ENCODE results near the gene GNG7. TPM values are rescaled to one million over a fixed set of nuclear protein-coding genes. Genes with fewer than 3 reads are reported as not detected.
"Not testable (repeated sequence)": the region's sequence is repeated elsewhere in the genome, so short reads cannot be mapped to it uniquely, and the experiment has no call there.

The GNG7 gene
- total RNA-seq, 1 donor from 2014 or later, result 0.14 TPM

DNA sequence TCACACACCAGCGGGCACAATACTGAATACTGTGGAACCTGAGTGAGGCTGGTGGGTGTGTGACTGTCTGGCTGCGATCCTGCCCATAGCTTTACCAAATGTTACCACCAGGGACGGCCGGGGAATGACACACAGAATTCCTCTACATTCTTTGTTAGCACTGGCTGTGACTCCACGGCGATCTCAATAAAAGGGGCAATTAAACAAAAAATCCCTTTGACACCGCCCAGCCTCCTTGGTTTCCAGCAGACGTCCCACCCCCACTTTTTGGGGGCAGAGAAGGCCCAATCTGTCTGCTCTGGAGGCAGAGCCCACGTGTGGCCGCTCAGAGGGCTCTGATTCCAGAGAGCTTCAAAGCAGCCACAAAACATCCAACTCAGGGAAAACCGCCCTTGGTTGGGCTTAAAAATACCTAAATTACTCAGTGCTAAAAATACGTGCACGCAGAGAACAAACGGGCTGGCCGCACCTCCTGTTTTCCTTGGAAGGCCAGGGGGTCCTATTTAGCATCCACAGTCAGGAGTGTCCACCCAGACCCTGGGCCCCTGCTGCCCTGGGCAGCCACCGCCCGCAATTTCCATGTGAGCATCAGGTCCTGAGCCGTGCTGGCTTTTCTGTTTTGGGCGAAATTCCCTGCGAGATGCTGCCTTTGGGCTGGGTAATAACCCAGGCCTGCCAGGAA is 178.7 kb downstream of the GNG7 start:
- intact Hi-C loops (cut with micrococcal nuclease), result no loop called here

DNA sequence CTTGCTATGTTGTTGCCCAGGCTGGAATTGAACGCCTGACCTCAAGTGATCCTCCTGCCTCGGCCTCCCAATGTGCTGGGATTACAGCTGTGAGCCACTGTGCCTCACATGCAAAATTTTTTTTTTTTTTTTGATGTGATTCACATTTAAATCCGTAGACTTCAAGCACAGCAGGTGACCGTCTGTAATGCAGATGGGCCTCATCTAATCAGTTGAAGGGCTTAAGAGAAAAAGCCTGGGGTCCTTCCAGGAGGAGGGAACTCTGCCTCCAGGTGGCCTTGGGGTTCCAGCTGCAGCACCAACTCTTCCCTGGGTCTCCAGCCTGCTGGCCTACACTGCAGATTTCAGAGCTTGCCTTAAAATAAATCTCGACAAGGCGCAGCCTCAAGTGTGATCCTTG is 183.0 kb downstream of the GNG7 start:
- intact Hi-C loops (cut with micrococcal nuclease), result no loop called here

DNA sequence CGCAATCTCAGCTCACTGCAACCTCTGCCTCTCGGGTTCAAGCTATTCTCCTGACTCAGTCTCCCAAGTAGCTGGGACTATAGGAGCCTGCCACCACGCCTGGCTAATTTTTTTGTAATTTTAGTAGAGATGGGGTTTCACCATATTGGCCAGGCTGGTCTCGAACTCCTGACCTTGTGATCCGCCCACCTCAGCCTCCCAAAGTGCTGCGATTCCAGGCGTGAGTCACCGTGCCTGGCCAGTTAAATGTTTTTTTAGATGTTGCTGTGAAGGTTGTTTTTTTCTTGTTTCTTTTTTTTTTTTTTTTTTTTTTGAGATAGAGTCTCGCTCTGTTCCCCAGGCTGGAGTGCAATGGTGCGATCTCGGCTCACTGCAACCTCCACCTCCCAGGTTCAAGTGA is 183.6 kb downstream of the GNG7 start:
- intact Hi-C loops (cut with micrococcal nuclease), result not testable (repeated sequence)

DNA sequence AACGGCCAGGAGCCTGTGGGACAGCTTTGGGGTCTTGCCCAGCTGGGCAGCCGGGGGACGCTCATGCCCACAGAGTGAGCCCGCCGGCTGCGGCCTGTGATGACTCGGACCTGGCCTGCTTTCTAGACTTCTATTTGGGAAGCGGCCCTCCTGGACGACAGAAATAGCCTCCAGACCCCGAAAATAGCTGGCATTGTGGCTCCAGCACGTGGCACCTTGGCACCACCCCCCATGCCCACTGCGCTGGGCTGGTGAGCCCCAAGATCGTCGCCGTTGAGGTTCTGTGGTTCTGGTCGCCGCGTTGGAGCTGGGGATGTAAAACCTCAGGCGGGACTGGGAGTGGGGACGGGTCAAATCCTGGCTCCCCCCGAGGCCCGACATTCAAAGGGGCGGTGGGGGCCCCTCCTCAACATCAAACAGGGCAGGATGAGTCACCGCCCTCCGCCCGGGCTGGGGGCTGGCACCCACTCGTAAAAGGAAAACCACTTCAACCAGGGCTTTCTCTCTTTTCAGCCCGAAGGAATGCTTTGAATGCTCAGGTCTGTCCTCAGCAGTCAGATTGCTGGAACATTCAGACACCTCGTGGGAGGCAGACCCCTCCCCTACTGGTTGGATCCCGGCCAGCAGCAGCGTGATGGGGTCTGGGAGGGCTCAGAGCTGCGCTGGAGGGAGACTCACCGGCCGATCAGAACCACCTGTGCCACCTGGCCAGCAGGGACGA is 184.5 kb downstream of the GNG7 start:
- intact Hi-C loops (cut with micrococcal nuclease), result no loop called here

DNA sequence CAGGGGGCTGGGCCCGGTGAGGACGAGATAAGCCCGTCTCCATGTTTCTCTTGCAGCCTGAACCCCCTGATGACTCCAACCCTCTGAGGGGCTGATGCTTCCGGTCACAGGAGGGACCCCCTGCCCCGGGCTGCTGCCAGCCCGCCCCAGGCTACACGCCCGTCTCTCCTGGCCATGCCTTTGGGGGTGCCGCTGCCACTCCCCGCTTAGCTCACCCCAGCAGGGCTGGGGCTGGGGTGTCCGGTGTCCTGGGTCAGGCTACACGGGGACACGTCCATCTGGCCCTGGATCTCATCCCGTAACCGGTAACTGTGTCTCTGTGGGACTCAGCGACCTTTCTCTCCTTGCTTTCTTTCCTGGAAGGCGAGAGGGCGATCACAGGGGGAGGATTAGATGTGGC is 185.8 kb downstream of the GNG7 start:
- intact Hi-C loops (cut with micrococcal nuclease), result no loop called here

DNA sequence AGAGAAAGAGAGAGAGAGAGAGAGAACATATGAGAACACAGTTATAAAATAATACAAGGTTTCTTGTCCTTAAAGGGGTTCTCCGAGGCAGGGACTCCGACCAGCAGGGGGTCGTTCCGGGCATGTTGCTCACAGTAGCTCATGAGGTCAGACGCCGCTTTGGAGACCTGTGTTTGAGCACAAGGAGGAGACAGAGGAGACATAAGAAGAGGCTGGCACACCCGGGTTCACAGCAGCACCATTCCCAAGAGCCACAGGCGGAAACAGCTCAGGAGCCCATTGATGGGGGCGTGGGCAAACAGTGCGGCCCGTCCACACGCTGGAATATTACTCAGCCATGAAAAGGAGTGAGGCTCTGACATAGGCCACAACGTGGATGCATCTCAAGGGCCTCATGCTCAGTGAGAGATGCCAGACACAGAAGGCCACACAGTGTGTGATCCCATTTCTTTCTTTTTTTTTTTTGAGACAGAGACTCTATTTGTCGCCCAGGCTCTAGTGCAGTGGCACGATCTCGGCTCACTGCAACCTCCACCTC is 187.4 kb downstream of the GNG7 start:
- intact Hi-C loops (cut with micrococcal nuclease), result no loop called here

DNA sequence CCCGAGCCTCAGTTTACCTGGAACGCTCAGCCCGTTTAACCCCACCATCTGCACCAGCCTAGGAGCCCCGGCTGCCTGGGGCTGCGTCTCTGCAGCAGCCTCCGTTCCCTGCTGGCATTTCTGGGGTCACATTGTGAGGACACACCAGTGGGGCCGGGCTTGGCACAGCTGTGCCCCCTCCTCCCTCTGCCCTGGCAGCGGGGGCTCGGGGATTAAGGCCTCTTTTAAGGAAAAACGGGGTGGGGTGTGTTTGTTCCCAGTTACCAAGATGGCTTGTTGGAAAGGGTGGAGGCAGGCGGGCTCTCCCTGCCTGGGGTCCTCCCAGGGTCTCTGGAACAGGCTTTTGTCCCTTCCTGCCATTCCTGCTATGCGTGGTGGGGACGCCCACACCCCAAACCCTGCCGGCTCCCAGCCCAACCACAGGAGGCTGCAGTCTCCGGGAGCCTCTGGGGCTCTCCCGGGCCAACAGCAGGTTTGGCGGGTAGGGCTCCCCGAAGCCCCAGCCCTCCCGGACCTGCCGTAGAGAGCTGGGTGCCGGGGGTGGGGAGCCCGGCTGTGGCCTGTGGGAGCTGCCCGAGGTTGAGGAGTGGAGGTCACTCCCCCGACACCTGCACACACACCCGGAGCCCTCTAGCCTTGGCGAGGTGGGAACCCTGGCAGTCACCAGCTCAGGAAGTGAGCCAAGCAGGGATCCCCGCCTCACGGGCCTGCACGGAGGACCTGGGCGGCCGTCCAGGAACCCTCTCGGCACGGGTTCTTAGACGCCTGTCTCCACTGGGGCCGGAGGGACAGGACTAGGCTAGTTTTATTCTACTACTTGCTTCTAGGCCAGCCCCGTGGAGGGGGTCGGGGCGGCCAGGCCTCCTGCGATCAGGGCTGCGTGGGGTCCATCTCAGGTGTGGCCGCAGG is 189.7 kb downstream of the GNG7 start:
- intact Hi-C loops (cut with micrococcal nuclease), result no loop called here

DNA sequence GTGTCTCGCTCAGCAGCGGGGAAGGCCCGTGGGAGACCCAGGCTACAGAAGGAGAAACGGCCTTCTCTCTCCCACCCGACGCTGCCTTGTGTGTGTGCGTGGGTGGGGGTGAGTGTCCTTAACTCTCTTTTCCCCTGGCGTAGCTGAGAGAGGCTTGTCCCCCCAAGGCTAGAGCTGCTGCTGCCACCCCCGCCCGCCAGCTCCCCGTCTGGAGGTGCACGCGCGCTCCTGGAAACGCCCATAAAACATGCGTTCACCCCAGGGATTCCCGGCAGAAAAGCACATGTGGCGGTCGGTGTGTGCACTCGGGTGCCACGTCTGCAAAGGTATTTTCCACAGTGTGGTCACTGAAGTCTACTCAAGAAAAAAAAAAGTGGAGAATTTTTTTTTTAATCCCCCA is 190.5 kb downstream of the GNG7 start:
- intact Hi-C loops (cut with micrococcal nuclease), result no loop called here

DNA sequence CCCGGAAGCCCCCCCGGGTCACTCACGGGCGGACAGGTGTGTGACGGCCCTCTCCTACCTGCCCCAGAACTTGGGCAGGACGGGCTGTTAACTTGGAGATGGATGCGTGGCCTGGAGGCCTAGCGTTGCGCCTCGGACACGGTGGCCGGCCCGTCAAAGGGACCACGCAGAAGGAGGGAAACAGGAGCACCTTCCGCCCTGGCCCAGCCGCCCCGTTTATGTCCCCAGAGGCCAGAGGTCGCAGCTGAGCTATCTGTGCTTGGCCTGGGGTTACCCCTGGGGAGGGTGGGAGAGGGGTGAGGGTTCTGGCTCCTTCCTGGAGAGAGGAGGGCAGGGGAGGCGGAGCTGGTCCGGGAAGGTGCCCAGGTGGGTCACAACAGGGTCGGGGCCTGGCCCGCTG is 190.9 kb downstream of the GNG7 start:
- intact Hi-C loops (cut with micrococcal nuclease), result no loop called here

DNA sequence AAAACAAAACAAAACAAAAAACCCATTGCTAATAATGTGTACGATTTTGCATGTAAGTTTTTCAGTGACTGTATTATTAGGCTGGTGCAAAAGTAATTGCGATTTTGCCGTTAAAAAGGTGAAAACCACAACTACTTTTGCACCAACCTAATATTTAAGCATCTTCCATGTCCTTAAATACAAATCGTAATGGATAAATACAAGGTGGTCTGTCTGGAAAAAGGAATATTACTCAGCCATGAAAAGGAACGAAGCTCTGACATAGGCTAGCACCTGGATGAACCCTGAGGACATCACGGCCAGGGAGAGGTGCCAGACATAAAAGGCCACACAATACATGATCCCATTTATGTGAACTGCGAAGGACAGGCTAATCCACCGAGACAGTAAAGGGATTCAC is 193.4 kb downstream of the GNG7 start:
- intact Hi-C loops (cut with micrococcal nuclease), result no loop called here

DNA sequence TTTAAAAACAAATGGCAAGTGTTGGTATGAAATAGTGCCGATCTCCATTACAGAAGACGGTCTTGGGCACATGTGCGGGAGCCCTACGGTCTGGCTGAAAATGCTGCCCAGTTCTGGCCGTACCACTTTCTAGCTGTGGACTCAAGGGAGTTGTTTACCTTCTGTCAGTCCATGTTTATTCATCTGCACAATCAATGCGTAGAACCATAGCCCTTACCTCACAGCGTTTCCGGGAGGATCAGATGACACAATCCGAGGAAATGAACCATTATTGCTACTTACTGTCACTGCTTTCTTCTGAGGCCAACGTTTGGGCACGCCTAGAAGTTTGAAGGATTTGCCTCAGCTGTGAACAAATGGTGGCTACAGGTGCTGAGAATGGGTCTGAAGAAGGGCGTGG is 195.4 kb downstream of the GNG7 start:
- intact Hi-C loops (cut with micrococcal nuclease), result no loop called here

DNA sequence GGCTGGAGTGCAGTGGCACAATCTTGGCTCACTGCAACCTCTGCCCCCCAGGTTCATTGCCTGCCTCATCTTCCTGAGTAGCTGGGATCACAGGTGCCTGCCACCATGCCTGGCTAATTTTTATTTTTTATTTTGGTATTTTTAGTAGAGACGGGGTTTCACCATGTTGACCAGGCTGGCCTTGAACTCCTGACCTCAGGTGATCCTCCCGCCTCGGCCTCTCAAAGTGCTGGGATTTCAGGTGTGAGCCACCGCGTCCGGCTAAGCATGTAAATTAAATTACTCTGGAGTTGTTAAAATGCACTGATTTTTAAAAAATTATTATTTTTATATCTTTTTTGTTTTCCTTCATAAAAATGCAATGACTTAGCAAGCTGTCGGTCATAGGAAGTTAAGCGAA is 195.8 kb downstream of the GNG7 start:
- intact Hi-C loops (cut with micrococcal nuclease), result not testable (repeated sequence)

DNA sequence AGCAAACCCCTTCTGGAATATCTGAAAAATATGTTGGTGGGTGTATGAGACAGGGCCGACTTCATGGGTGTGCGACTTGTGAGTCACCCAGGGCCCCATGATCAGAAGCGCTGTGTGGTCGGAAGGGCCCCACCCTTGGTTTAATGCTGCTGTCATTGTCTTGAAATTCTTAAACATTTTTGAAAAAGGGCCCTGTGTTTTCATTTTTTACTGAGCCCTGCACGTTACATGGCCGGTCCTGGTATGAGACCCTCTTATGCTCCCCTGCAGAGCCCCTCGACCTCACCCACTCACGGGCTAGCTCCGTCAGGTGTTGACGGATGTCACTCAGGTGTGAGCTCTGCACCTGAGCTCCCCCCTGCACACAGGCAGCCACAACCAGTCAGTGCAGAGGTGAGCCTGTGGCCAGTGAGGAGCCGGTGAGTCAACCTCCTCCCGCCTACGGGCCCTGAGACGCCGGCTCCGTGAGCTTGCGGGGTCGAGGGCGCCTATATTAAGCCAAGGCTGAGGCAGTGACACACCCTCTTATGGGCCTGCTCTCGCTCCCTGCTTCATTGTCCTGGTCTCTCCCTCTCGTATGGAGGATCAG is 198.9 kb downstream of the GNG7 start:
- intact Hi-C loops (cut with micrococcal nuclease), result loop anchor here (5.0 kb wide), 1 partner anchor 39 kb away; no protein-coding TSS in a partner anchor

DNA sequence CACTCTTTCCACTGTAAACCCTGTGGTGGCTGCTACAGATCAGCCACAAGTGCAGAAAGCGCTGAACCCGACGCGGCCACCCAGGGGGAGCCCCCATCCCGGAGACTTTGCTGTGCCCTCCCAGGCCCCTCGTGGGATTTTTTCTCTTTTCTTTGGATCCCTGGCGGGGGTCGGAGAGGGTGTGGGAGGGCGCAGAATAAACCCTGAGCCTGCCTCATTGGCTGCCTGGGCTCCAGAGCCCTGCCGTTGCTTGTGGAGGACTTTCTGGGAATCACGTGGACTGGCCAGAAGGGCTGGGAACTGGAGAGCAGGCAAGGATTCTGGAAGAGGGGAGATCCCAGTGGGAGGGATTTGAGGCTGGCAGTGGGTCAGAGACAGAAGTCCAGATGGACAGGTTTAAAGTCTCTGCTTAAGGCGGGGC is 201.6 kb downstream of the GNG7 start:
- intact Hi-C loops (cut with micrococcal nuclease), result loop anchor here (5.0 kb wide), 1 partner anchor 41 kb away; no protein-coding TSS in a partner anchor

DNA sequence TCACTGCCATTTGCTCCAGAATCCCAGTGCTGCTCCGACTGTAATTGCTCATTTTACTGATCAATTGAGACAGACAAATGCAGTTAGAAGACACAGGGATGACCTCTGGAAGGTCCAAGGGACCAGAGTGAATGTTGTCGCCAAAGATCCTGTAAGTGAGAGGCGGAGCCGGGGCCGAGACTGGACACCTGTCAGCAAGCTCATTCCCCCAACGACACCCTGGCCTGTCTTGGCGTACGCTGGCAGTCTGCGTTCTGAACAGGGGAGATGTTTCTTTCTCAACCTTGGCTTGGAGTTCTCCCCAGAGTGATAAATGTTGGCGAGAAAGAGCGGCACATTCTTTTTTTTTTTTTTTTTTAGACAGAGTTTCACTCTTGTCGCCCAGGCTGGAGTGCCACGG is 202.3 kb downstream of the GNG7 start:
- intact Hi-C loops (cut with micrococcal nuclease), result loop anchor here (5.0 kb wide), 1 partner anchor 42 kb away; no protein-coding TSS in a partner anchor

DNA sequence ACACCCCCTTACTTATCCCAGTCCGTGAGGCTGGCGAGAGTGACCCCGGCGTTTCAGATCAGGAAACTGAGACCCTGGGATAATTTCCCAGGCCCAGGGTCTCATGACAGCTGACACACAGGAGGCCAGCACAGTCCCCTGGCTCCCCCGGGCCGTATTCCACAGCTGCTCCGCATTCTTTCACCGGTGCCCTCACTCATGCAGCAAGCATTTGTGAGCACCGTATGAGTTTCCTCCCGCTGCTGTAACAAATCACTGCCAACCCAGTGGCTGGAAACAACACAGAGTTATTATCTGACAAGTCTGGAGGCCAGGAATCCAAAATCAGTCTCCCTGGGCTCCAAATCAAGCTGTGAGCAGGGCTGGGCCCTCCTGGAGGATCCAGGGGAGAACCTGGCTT is 205.3 kb downstream of the GNG7 start:
- intact Hi-C loops (cut with micrococcal nuclease), result no loop called here

DNA sequence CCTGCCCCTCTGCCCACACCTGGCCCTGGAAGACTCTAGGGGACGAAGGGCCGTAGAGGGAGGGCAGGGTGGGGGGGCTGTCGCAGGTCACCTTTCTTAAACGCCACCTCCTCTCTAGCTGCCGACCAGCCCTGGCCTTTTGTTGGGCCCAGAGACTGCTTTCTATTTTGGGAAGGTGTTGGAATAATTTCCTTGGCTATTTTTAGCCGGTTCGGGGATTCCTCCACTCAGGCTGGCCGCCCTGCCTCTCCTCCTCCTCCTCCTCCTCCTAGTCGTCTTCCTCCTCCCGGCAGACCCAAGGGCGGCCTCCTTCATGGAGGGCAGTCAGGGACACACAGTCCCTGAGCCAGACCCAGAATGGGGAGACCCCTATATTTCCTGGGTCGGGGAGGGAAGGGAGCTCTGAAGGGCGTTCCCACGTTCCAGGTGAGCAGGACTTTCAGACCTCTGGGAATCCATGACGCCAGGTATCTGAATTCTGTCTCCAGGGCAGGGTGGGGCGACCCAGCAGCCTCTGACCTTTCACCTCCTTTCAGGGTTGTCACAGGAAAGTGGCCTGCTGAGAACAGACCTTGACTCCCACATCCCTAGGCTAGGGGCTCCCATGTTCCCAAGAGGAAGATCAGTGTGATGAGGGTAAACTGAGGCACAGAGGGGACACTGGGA is 206.7 kb downstream of the GNG7 start:
- intact Hi-C loops (cut with micrococcal nuclease), result no loop called here

DNA sequence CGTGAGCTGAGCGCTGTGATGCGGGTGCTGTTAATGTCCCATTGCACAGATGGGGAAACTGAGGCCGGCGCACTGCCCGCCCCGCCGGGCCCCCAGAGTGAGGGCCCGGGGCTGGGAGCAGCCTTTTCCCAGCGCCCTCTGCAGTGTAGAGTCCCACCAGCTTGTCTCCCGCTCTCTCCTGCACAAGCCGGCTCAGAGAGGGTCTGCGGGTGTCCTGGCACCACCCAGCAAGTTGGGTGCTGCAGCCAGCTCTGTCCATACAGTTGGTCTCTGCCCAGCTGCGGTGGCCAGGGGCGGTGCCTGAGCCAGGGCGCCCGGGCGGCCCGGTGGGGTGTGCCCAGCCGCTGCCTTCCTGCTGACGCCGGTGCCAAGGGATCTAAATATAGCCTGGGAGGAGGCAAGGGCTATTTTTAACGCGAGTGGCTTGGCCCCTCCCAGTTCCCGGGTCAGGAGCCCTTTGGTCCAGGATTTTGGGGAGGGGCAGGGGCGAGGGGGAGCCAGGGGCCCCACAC is 207.3 kb downstream of the GNG7 start:
- intact Hi-C loops (cut with micrococcal nuclease), result no loop called here

DNA sequence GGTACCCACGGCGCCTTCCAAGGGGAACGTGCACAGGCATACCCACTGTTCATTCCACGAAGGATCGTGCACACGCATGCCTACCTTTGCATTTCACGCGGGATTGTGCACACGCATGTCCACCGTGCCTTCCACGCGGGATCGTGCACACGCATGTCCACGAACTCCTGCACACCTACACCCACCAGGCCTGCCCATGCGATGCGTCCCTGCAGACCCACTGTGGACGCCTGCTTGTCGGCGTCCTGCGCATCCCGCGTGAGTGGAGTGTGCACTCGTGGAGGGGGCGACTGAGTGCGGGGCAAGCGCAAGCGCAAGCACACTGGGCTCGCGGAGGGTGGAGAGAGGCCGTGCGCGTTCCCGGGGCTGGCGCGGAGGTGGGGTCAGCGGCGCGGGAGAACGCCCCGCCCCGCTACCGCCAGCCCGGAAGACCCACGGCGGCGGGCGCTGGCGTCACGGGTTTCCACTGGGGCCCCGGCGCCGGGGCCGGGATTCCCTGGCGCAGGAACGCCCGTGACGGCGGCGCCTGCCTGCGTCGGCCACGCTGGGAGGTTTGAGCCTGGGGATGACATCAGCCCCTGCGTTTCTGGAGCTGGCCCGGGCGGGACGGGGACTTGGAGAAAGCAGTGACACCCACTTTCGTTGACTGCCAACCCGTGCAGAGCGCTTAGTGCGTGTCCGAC is 207.9 kb downstream of the GNG7 start:
- intact Hi-C loops (cut with micrococcal nuclease), result no loop called here

DNA sequence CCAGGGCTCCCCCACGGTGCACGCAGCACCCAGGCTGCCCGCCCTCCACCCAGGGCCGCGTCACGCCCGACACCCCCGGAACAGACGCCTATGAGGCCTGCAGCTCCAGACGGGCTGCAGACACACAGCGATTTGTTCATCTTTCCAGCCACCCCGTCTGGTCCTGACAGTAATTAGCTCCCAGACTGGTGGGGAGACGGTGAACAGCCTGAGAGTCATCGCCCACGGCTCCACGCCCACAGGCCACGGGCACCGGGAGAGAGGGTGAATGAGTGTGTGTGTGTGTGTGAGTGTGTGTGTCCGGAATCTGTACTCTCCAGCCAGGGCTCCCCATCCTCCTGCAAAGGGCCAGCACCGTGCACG is 208.4 kb downstream of the GNG7 start:
- intact Hi-C loops (cut with micrococcal nuclease), result no loop called here
